Stimulated activated CD8-positive, alpha-beta memory T cell treated with anti-CD3 and anti-CD28 coated beads, Interleukin-12 subunit alpha, Interleukin-12 subunit beta, amount 100 ng/mL, for 4 hours (primary cell): ENCODE data around the gene CDV3.
"Not testable (repeated sequence)": the region's sequence is repeated elsewhere in the genome, so short reads cannot be mapped to it uniquely, and the experiment has no call there.

Experiments used
- DNase-seq: peaks from one replicate; pipeline ENCODE4 v3.0.0-alpha.2; 2020; ENCODE audit warnings: low read depth

The CDV3 gene

GRCh38 chr3:133573629-133574194, at the start of gene CDV3:
CDV3 (plus strand) TSS chr3:133573686; CDS start chr3:133574045, 359 bp downstream.
- no peak for DNase-seq

GRCh38 chr3:133523758-133524157, 49.7 kb upstream of the CDV3 start:
- DNase-seq, result not testable (repeated sequence)

- no peak for DNase-seq
Observed at GRCh38 chr3:133525435-133525834, 48.1 kb upstream of the CDV3 start.

GRCh38 chr3:133527081-133527715, 46.3 kb upstream of the CDV3 start:
- DNase-seq, result no peak

- no peak for DNase-seq
Observed at GRCh38 chr3:133529809-133530208, 43.7 kb upstream of the CDV3 start.

- no peak for DNase-seq
Observed at GRCh38 chr3:133531981-133532380, 41.5 kb upstream of the CDV3 start.

- DNase-seq, result no peak
Observed at GRCh38 chr3:133532951-133533350, 40.5 kb upstream of the CDV3 start.

GRCh38 chr3:133535971-133536881, 37.3 kb upstream of the CDV3 start:
- no peak for DNase-seq

GRCh38 chr3:133537131-133537530, 36.4 kb upstream of the CDV3 start:
- DNase-seq, result not testable (repeated sequence)

- no peak for DNase-seq
Observed at GRCh38 chr3:133538154-133538553, 35.3 kb upstream of the CDV3 start.

GRCh38 chr3:133540896-133541674, 32.4 kb upstream of the CDV3 start:
- DNase-seq, result no peak

- no peak for DNase-seq
Observed at GRCh38 chr3:133542871-133543270, 30.6 kb upstream of the CDV3 start.

- DNase-seq, result not testable (repeated sequence)
Observed at GRCh38 chr3:133544983-133545382, 28.5 kb upstream of the CDV3 start.

- no peak for DNase-seq
Observed at GRCh38 chr3:133547432-133548041, 25.9 kb upstream of the CDV3 start.

GRCh38 chr3:133548090-133548489, 25.4 kb upstream of the CDV3 start:
- no peak for DNase-seq

GRCh38 chr3:133549565-133549964, 23.9 kb upstream of the CDV3 start:
- DNase-seq, result no peak

GRCh38 chr3:133551589-133551988, 21.9 kb upstream of the CDV3 start:
- DNase-seq, result not testable (repeated sequence)

- no peak for DNase-seq
Observed at GRCh38 chr3:133561679-133562078, 11.8 kb upstream of the CDV3 start.

- DNase-seq, result no peak
Observed at GRCh38 chr3:133562376-133562775, 11.1 kb upstream of the CDV3 start.

- no peak for DNase-seq
Observed at GRCh38 chr3:133563186-133563591, 10.3 kb upstream of the CDV3 start.

GRCh38 chr3:133563816-133564215, 9.7 kb upstream of the CDV3 start:
- no peak for DNase-seq
